ENCODE data around the gene NAA40. TPM values are rescaled to one million over a fixed set of nuclear protein-coding genes. Genes with fewer than 3 reads are reported as not detected.
A peak's percentile ranks its signal among the peaks of the same experiment; 100 is the strongest.

The NAA40 gene
- total and polyA plus RNA-seq, 12 donors: 13.0 to 38.8 (median 19.7) TPM

- Histone ChIP-seq H3K4me3 (no peak overlapping the region), H3K27ac (no peak overlapping the region), H3K27me3 (no peaks in the 10 kb centered on the region), H3K9me3 (no peaks in the 10 kb centered on the region), H3K36me3 (peaks cover 4 to 92% (median 51%) of the 10 kb centered on the region in 9 donors), H3K4me1 (peaks cover 4 to 39% (median 13%) of the 10 kb centered on the region in 9 donors)
- WGBS, 2 donors: 90 to 93% methylated on average over 7 of the region's 7 CpGs
- no peak for ATAC-seq
- TF ChIP-seq CTCF (IDR thresholded peaks at IDR 0.05): peak in 7 of 9 donors; percentile 25 to 49 (median 39)
- DNase-seq: no peak
- intact Hi-C loops (cut with DNase I): no loop called here
Observed at GRCh38 chr11:63906585-63906984, 32.2 kb upstream of the NAA40 start.

DNA sequence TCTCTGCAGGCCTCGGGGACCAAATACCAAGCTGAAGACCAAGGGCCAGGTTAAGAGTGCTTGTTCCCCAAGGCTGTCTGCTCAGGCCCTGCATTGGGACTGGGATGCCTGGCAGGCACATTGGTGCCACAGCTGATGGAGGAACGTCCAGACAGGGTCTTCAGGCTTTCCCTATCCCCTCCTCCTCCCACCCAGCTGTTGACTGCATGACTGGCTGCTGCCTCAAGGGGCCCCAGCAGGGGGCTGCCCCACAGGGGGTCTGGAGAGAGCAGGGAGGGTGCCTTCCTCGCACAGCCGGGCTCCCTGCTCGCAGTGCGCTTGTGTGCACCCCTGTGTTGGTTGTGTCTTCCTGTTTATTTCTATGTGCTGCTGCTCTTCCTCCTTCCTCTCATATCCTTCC is 31.7 kb upstream of the NAA40 start:
- Histone ChIP-seq H3K9me3 (no peaks in the 10 kb centered on the region), H3K36me3 (peaks cover 4 to 87% (median 47%) of the 10 kb centered on the region in 9 donors), H3K27me3 (no peaks in the 10 kb centered on the region), H3K4me1 (peaks cover 4 to 39% (median 13%) of the 10 kb centered on the region in 9 donors), H3K27ac (no peak overlapping the region), H3K4me3 (no peak overlapping the region)
- no peak for TF ChIP-seq CTCF (IDR thresholded peaks at IDR 0.05)
- intact Hi-C loops (cut with DNase I): no loop called here
- WGBS, 2 donors: 64 to 66% methylated on average over 6 of the region's 6 CpGs
- ATAC-seq (no peak), DNase-seq (no peak)

GRCh38 chr11:63907808-63908530 is 30.8 kb upstream of the NAA40 start:
- WGBS, 2 donors: 78 to 79% methylated on average over 21 of the region's 21 CpGs
- H3K27ac ChIP-seq: peak overlapping the region in 4 of 10 donors; percentile 3 to 22 (median 8)
- no peak overlapping the region for H3K4me3 ChIP-seq
- DNase-seq (no peak), ATAC-seq (peak in 1 of 8 donors; percentile 7)
- H3K9me3 ChIP-seq: no peaks in the 10 kb centered on the region
- intact Hi-C loops (cut with DNase I): loop anchor here in 1 of 10 donors (2.0 kb wide), 1 partner anchor 67 kb away; no protein-coding TSS in a partner anchor
- no peaks in the 10 kb centered on the region for H3K27me3 ChIP-seq
- TF ChIP-seq CTCF (IDR thresholded peaks at IDR 0.05): no peak
- H3K4me1 ChIP-seq: peaks cover 4 to 39% (median 13%) of the 10 kb centered on the region in 9 donors
- H3K36me3 ChIP-seq: peaks cover 0 to 78% (median 38%) of the 10 kb centered on the region in 9 donors

- peak; percentile 23 to 59 for DNase-seq
- Histone ChIP-seq H3K27ac (peak overlapping the region in 3 of 10 donors; percentile 3 to 22 (median 13)), H3K36me3 (peaks cover 0 to 69% (median 30%) of the 10 kb centered on the region in 9 donors), H3K27me3 (no peaks in the 10 kb centered on the region), H3K9me3 (no peaks in the 10 kb centered on the region), H3K4me1 (peaks cover 4 to 39% (median 13%) of the 10 kb centered on the region in 9 donors), H3K4me3 (no peak overlapping the region)
- intact Hi-C loops (cut with DNase I): loop anchor here in 1 of 10 donors (2.0 kb wide), 1 partner anchor 68 kb away; no protein-coding TSS in a partner anchor
- TF ChIP-seq CTCF (IDR thresholded peaks at IDR 0.05): no peak
- 78 to 82% methylated on average over 46 of the region's 46 CpGs for WGBS, 2 donors
- peak; percentile 26 to 54 (median 46) for ATAC-seq
Observed at GRCh38 chr11:63908631-63909401, 30.0 kb upstream of the NAA40 start.
